NK-92 treated with Interleukin-12 subunit alpha and Interleukin-12 subunit beta, amount 100 ng/mL, for 24 hours (cell line): ENCODE results near the gene RPS3A.
"Not testable (repeated sequence)": the region's sequence is repeated elsewhere in the genome, so short reads cannot be mapped to it uniquely, and the experiment has no call there.

Experiments used
- DNase-seq: peaks from one replicate; lab custom pipeline; 2025; lab: John Stamatoyannopoulos, UW

The RPS3A gene

GRCh38 chr4:151114986-151115385, 15.6 kb downstream of the RPS3A start:
- no peak for DNase-seq

DNA sequence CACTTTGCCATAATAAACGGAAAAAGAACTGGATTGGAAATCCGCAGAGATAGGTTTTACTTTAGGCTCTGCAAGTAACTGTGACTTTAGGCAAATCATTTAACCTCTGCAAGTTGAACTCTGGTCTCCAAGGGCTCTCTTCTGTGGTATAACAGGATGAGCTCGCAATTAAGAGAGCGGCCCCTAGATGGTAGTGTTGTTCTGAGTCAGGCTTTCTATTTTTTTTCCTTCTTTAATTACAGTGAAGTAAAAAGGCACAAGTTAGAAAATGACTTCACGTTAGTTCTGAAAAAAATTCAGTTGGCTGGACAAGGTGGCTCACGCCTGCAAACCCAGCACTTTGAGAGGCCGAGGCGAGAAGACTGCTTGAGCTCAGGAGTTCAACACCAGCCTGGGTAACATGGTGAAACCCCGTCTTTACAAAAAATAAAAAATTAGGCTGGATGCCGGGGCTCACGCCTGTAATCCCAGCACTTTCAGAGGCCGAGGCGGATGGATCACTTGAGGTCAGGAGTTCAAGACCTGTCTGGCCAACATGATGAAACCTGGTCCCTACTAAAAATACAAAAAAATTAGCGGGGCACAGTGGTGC, 18.0 kb downstream of the RPS3A start:
- DNase-seq: no peak

DNA sequence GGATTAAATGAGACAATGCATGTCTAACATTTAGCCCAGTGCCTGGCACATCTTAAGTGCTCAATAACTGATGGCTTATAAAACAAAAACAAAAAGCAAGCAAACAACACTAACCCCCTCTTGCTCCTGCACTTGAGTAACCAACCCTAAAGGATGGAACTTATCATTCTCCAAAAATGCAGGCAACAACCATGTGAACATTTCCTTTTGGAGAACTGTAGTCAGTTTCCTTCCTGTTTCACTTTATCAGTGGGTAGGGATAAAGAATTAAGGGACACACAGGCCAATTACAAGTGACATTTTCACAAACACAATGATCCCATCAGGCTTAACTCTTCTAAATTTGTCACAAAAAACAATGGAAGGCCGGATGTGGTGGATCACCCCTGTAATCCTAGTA, 30.4 kb downstream of the RPS3A start:
- no peak for DNase-seq

DNA sequence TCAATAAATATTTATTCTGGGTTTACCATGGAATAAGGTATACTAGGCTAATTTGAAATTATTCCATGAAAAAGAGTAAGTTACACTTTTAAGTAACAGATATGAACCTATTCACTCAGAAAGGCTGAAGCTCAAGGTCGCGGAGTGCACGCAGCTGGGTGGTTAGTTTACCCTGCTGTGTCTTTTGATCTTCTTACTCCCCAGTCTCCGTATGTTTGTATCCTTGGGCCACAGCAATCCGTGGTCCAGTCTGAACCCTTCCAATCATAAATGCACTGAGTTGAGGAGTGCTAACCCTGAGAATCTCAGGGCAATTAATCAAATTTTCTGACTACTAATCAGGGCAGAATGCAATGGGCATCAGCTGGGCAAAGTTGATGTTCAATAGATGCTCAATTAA, 33.9 kb downstream of the RPS3A start:
- no peak for DNase-seq

- DNase-seq: not testable (repeated sequence)
Measured at GRCh38 chr4:151136048-151136447, 36.6 kb downstream of the RPS3A start.

DNA sequence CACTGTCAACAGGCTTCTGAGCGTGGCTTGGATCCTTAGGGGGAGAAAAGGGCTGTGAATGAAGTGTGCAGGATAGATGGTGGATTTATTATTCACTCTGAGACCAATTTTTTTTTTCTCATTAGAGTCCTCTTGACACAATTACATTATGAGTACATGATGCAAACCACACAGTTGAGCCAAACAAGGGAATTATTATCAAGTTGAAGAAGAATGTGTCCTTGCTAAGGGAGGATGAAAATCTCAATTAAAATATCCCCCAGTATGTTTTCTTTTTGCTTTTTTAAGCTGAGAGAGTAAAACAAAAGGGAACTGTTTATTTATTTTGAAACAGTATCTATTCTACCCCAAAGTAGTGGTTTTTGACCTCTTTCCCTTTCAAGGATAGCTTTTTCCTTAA, 40.4 kb downstream of the RPS3A start:
- DNase-seq: no peak

DNA sequence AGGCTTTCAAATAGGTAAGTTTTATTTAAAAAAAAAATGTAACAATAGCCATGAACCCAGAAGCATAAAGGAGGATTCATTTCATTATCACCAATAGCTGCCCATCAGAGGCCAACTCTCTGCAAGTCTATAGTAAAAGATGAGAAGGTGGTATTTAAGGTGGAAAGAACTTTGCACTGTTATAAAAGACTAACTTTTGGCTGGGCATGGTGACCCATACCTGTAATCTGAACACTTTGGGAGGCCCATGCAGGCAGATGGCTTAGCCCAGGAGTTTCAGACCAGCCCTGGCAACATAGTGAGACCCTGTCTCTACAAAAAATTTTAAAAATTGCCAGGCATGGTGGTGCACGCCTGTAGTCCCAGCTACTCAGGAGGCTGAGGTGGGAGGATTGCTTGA, 43.3 kb downstream of the RPS3A start:
- no peak for DNase-seq

- no peak for DNase-seq
Measured at GRCh38 chr4:151143162-151143561, 43.7 kb downstream of the RPS3A start.

GRCh38 chr4:151143811-151144210, 44.4 kb downstream of the RPS3A start:
- DNase-seq: no peak

GRCh38 chr4:151144329-151145072, 45.1 kb downstream of the RPS3A start:
- no peak for DNase-seq

DNA sequence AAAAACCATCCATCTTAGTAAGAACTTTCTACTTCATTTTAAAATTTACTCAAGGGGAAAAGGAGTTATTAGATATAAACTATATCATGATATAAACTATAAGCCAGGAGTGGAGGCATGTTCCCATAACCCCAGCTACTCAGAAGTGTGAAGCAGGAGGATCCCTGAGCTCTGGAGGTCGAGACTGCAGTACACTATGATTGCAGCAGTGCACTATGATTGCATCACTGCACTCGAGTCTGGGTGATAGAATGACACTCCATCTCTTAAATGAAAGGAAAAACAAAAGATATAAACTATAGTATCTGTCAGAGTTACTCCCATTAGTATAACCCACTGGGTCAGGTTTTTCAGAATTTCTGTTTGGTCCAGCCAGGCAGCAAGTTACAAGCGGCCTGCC, 47.6 kb downstream of the RPS3A start:
- no peak for DNase-seq

- DNase-seq: no peak
Measured at GRCh38 chr4:151148261-151148660, 48.8 kb downstream of the RPS3A start.

GRCh38 chr4:151150821-151151580, 51.6 kb downstream of the RPS3A start:
- DNase-seq: no peak

DNA sequence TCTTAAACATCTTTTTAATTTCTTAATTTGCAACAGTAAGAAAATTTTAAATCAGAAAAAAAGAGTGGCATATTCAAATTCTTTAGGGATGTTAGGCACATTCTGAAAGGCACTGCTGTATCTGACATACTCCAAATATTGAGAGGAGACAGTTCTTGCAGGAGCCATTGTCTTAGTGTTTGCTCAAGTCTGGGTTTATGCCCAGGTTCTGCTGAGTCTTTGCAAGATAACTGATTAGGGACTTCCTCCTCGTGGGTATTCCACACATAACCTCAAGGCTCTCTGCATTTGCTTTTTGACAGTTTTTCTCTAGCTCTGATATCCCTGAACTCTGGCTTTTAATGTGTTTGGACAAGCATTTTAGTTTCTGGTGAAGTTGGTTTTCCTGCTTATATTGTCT, 52.6 kb downstream of the RPS3A start:
- no peak for DNase-seq

DNA sequence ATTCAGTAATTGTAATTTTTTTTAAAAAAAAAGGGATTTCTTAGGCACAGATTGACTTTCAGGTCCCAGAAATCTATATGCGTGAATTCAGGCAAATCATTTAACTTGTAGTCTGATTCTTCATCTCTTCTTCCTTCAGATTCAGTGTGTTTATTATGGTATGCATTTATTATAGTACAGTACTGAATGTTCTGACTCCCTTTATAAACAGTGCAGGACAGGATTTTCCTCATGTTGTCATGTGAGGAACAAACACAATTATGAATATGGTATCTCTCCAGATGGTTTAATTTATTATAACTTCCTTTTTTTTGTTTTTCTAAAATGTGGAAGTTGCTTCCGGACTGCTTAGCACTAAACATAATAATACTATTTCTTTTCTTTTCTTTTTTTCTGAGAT, 54.2 kb downstream of the RPS3A start:
- DNase-seq: no peak
